ENCODE data around the gene RGS5. TPM values are rescaled to one million over a fixed set of nuclear protein-coding genes. Genes with fewer than 3 reads are reported as not detected.
A peak's percentile ranks its signal among the peaks of the same experiment; 100 is the strongest.
"Not testable (repeated sequence)": the region's sequence is repeated elsewhere in the genome, so short reads cannot be mapped to it uniquely, and the experiment has no call there.

Gene RGS5
- total RNA-seq: 100 to 1,000 TPM in 2 of 4 donors, 10 to 100 TPM in 2; 37.1 to 197 (median 120) TPM

GRCh38 chr1:163202833-163203451 lies at the start of gene RGS5:
RGS5 (minus strand) TSS chr1:163202916; CDS start chr1:163202835, 81 bp downstream.
- H3K4me1 ChIP-seq: no peaks in the 10 kb centered on the region
- no peaks in the 10 kb centered on the region for H3K9me3 ChIP-seq
- H3K4me3 ChIP-seq: no peak within 1 kb of the TSS
- intact Hi-C loops (cut with DNase I; ENCODE audit: low total_unique reads): no loop called here
- no peak for DNase-seq
- H3K27ac ChIP-seq: peak within 1 kb of the TSS in 1 of 2 donors; percentile 11
- no peak for TF ChIP-seq POLR2A (IDR thresholded peaks at IDR 0.05)
- TF ChIP-seq CTCF (IDR thresholded peaks at IDR 0.05): no peak
- no peaks in the 10 kb centered on the region for H3K27me3 ChIP-seq
- no peaks in the 10 kb centered on the region for H3K36me3 ChIP-seq

- no peak for DNase-seq
- Histone ChIP-seq H3K4me1 (peaks cover 0 to 4% of the 10 kb centered on the region in 2 donors), H3K9me3 (no peaks in the 10 kb centered on the region), H3K36me3 (no peaks in the 10 kb centered on the region), H3K27ac (no peak overlapping the region), H3K4me3 (no peak overlapping the region), H3K27me3 (no peaks in the 10 kb centered on the region)
- no peak for TF ChIP-seq CTCF (IDR thresholded peaks at IDR 0.05)
- TF ChIP-seq POLR2A (IDR thresholded peaks at IDR 0.05): no peak
- intact Hi-C loops (cut with DNase I; ENCODE audit: low total_unique reads): no loop called here
These were observed 47.8 kb upstream of the RGS5 start for GRCh38 chr1:163250382-163250974.

GRCh38 chr1:163248064-163248463 lies 45.3 kb upstream of the RGS5 start:
- H3K4me1 ChIP-seq: peaks cover 0 to 4% of the 10 kb centered on the region in 2 donors
- TF ChIP-seq POLR2A (IDR thresholded peaks at IDR 0.05): no peak
- TF ChIP-seq CTCF (IDR thresholded peaks at IDR 0.05): no peak
- no peak overlapping the region for H3K27ac ChIP-seq
- DNase-seq: no peak
- H3K36me3 ChIP-seq: no peaks in the 10 kb centered on the region
- no peaks in the 10 kb centered on the region for H3K9me3 ChIP-seq
- intact Hi-C loops (cut with DNase I; ENCODE audit: low total_unique reads): no loop called here
- no peaks in the 10 kb centered on the region for H3K27me3 ChIP-seq
- no peak overlapping the region for H3K4me3 ChIP-seq

GRCh38 chr1:163244648-163245047 lies 41.9 kb upstream of the RGS5 start:
- H3K4me1 ChIP-seq; H3K27ac ChIP-seq; intact Hi-C loops (cut with DNase I; ENCODE audit: low total_unique reads); H3K27me3 ChIP-seq; DNase-seq; H3K4me3 ChIP-seq; H3K9me3 ChIP-seq; H3K36me3 ChIP-seq: not testable (repeated sequence)

GRCh38 chr1:163241746-163242145 lies 39.0 kb upstream of the RGS5 start:
- H3K4me3 ChIP-seq: no peak overlapping the region
- intact Hi-C loops (cut with DNase I; ENCODE audit: low total_unique reads): no loop called here
- TF ChIP-seq POLR2A (IDR thresholded peaks at IDR 0.05) (no peak), CTCF (IDR thresholded peaks at IDR 0.05) (no peak)
- H3K4me1 ChIP-seq: no peaks in the 10 kb centered on the region
- H3K9me3 ChIP-seq: no peaks in the 10 kb centered on the region
- no peak overlapping the region for H3K27ac ChIP-seq
- H3K36me3 ChIP-seq: no peaks in the 10 kb centered on the region
- DNase-seq: no peak
- no peaks in the 10 kb centered on the region for H3K27me3 ChIP-seq
